A204.1 (cell line): ENCODE results near the gene THOC6.

Source experiments
- FAIRE-seq: peaks from 2 replicates; lab custom pipeline; 2012; peaks lifted over from hg19 to GRCh38; lab: Jason Lieb, UNC

THOC6 gene

GRCh38 chr16:3015865-3016521 lies 7.8 kb upstream of the THOC6 start:
- no peak for FAIRE-seq

DNA sequence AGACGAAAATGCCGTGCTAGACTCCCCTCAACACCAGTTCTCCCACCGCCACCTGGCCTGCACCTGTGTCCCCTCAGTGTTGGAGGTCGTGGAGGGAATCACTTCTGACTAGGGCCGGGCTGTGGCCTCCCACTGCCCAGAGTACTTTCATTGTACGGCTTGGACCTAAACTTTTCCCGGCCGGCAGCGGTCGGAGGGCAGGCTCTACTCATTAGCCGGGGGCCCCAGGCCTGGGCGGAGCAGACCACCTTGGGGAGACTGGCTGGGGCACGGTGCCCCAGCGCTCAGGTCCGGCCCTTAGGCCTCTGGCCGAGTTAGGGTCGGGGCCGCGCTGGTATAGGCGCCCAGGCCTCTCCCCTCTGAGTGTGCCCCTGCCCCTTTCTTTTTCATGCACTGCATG lies 6.5 kb upstream of the THOC6 start:
- FAIRE-seq, result no peak

GRCh38 chr16:3017794-3018506 lies 5.9 kb upstream of the THOC6 start, which contains the start of gene CLDN6:
Gene CLDN6 (minus strand): TSS chr16:3018183. CDS start chr16:3016021, 2,162 bp downstream.
- FAIRE-seq, result no peak

DNA sequence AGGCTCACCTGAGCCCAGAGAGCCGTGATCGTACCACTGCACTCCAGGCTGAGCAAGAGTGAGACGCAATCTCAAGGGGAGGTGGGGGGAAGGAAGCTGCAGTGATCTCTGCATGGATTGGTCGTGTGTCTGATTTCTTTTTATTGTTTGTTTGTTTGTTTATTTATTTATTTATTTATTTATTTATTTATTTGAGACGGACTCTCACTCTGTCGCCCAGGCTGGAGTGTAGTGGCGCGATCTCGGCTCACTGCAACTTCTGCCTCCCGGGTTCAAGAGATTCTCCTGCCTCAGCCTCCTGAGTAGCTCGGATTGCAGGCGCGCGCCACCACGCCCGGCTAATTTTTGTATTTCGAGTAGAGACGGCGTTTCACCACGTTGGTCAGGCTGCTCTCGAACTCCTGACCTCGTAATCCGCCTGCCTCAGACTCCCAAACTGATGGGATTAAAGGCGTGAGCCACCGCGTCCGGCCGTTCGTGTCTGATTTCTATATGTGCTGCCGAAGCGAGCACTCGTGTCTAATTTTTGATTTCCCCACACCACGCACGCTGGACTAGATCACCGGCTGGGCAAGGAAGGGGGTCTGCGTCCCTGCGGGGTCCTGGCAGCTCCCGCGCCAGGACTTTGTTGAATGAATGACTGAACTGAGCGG lies 4.1 kb upstream of the THOC6 start:
- FAIRE-seq, result no peak

DNA sequence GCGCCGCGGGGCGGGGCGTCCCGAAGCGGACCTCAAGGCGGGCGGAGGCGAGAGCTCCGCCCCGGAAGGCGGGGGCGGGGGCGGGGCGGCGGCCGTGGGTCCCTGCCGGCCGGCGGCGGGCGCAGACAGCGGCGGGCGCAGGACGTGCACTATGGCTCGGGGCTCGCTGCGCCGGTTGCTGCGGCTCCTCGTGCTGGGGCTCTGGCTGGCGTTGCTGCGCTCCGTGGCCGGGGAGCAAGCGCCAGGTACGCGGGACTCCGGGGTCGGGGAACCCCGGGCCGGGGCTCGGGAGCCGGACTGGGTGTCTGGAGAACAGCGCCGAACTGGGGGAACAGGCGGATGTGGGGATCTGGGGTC lies 3.6 kb upstream of the THOC6 start, which contains the start of gene TNFRSF12A:
Gene TNFRSF12A, plus strand, starts transcription at position 122 of the 357 bp plus-strand sequence. Its CDS starts 30 bp downstream, at position 152.
- no peak for FAIRE-seq

GRCh38 chr16:3020604-3021448 lies 3.0 kb upstream of the THOC6 start:
- FAIRE-seq, result no peak

GRCh38 chr16:3021449-3022207 lies 2.2 kb upstream of the THOC6 start:
- peak; percentile 85 for FAIRE-seq

DNA sequence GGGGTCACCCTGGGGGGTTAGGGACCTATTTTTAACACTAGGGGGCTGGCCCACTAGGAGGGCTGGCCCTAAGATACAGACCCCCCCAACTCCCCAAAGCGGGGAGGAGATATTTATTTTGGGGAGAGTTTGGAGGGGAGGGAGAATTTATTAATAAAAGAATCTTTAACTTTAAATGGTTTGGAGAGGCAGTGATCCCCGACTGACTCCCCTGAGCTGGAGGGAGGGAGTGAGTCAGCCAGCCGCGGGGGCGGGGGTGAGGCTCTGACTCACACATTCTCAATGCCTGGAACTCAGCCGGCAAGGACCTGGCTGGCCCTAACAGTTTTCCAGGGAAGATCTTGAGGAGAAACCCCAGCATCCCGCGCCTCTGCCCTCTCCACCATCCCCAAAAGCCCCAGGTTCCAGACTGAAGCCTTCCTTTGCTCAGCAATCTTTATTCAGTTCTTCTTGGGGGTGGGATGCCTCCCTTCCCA lies 1.6 kb upstream of the THOC6 start:
- FAIRE-seq, result peak; percentile 71

DNA sequence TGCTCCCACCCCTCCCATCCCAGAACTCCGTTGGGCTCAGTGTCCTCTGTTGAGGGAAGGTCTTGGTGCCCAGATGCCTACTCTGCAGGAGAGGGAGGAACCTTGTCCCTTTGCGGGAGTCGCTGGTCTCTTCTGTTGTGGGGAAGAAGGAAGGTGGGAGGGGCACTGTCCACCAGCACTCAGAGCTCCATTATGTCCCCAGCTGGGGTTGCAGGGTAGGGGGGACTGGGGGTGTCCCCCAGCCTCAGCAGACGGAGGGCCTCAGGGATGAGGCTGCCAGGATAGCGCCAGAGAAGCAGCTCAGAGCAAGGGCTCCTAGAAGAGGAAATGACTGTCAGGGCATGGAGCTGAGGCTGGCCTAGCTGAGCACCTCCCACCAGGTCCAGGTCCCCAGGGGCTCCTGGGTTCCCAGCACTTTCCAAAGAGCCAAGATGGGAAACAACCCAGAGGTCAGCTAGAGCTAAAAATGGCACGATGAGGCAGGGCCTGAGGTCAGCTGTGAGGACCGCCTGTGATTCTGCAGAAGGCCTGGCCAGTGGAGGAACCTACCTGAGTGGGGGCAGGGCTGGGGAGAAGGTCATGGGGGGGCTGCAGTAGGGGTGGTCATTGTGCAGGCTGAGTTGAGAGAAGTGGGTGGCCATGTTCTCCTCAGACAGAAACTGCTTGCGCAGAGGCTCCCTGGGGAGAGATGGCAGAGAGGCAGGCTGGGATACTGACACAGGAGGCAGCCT lies 986 bp upstream of the THOC6 start:
- no peak for FAIRE-seq

GRCh38 chr16:3023415-3023668 lies 493 bp upstream of the THOC6 start:
- FAIRE-seq, result peak; percentile 9

- FAIRE-seq, result no peak
Observed at GRCh38 chr16:3025032-3026002, 1.5 kb downstream of the THOC6 start.

DNA sequence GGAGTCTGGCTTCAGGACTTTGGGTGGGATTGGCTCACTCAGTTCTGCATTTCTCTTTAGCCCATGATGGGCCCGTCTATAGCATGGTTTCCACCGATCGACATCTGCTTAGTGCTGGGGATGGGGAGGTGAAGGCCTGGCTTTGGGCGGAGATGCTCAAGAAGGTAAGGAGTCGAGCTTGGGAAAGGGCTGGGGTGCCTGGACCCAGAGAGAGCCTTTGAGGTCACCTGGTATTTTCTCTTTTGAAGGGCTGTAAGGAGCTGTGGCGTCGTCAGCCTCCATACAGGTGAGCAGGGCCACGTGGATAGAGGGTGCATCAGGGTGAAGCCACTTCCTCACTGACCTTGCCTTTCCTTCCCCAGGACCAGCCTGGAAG lies 2.2 kb downstream of the THOC6 start:
- FAIRE-seq, result no peak

DNA sequence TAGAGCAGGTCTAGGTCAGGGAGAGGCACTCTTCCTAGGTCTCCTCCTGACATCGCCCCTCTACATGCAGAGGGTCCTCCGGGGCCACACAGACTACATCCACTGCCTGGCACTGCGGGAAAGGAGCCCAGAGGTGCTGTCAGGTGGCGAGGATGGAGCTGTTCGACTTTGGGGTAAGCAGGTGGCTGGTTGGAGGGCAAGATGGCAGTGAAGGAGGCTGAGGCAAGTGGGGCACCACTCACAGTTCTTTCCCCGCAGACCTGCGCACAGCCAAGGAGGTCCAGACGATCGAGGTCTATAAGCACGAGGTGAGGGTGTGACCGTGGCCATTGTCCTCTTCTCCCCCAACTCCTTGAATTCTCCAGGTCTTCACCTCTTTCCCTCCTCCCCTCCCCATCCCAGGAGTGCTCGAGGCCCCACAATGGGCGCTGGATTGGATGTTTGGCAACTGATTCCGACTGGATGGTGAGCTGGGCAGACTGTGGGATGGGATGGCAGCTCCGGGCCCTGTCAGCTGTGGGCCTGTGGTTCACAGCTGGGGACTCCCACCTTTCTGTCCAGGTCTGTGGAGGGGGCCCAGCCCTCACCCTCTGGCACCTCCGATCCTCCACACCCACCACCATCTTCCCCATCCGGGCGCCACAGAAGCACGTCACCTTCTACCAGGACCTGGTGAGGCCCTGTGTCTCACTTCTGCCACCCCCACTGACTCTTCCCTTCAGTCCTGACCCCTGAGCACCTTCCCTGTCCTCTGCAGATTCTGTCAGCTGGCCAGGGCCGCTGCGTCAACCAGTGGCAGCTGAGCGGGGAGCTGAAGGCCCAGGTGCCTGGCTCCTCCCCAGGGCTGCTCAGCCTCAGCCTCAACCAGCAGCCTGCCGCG lies 3.0 kb downstream of the THOC6 start:
- FAIRE-seq, result no peak

GRCh38 chr16:3027489-3027795 lies 3.6 kb downstream of the THOC6 start:
- FAIRE-seq, result no peak

- no peak for FAIRE-seq
Observed at GRCh38 chr16:3027983-3028715, 4.3 kb downstream of the THOC6 start.

- FAIRE-seq, result no peak
Observed at GRCh38 chr16:3028716-3029319, 5.0 kb downstream of the THOC6 start.

GRCh38 chr16:3029491-3030221 lies 5.8 kb downstream of the THOC6 start:
- FAIRE-seq, result no peak
